HTR-8/SVneo (cell line): Measurements from ENCODE around the gene KCMF1.

ENCODE experiments used
- DNase-seq: peaks from one replicate; pipeline ENCODE4 v3.0.0; 2011; ENCODE audit warnings: low spot score, mixed read lengths; ENCODE audit not compliant: insufficient read length
- FAIRE-seq: peaks from 2 replicates; lab custom pipeline; 2011; peaks lifted over from hg19 to GRCh38; lab: Jason Lieb, UNC

Gene KCMF1

GRCh38 chr2:85016446-85016845, 45.5 kb downstream of the KCMF1 start:
- no peak for FAIRE-seq

GRCh38 chr2:85017411-85018048, 46.6 kb downstream of the KCMF1 start:
- FAIRE-seq: no peak
- DNase-seq: no peak

More at GRCh38 chr2:85016446-85016845, 45.5 kb downstream of the KCMF1 start:
- no peak for DNase-seq

GRCh38 chr2:85018049-85018447, 47.1 kb downstream of the KCMF1 start:
- DNase-seq (no peak), FAIRE-seq (no peak)

GRCh38 chr2:85019121-85019520, 48.2 kb downstream of the KCMF1 start:
- FAIRE-seq (no peak), DNase-seq (no peak)

GRCh38 chr2:85022232-85022631, 51.3 kb downstream of the KCMF1 start:
- no peak for DNase-seq
- no peak for FAIRE-seq

- FAIRE-seq (no peak), DNase-seq (no peak)
Observed at GRCh38 chr2:85024372-85025047, 53.5 kb downstream of the KCMF1 start.

- FAIRE-seq (no peak), DNase-seq (no peak)
Observed at GRCh38 chr2:85032621-85033020, 61.7 kb downstream of the KCMF1 start.

- DNase-seq (no peak), FAIRE-seq (no peak)
Observed at GRCh38 chr2:85033388-85033787, 62.4 kb downstream of the KCMF1 start.

GRCh38 chr2:85034158-85034557, 63.2 kb downstream of the KCMF1 start:
- FAIRE-seq (no peak), DNase-seq (no peak)

GRCh38 chr2:85037622-85038021, 66.7 kb downstream of the KCMF1 start:
- FAIRE-seq (no peak), DNase-seq (no peak)

- DNase-seq (no peak), FAIRE-seq (no peak)
Observed at GRCh38 chr2:85042330-85042729, 71.4 kb downstream of the KCMF1 start.

GRCh38 chr2:85048534-85048933, 77.6 kb downstream of the KCMF1 start:
- no peak for DNase-seq
- peak; percentile 38 for FAIRE-seq

- FAIRE-seq (no peak), DNase-seq (no peak)
Observed at GRCh38 chr2:85049236-85049635, 78.3 kb downstream of the KCMF1 start.

- FAIRE-seq (peak; percentile 33), DNase-seq (peak; percentile 50)
Observed at GRCh38 chr2:85053802-85054201, 82.8 kb downstream of the KCMF1 start.

- DNase-seq (no peak), FAIRE-seq (peak; percentile 31)
Observed at GRCh38 chr2:85057226-85057962, 86.4 kb downstream of the KCMF1 start.

GRCh38 chr2:85061896-85062295, 90.9 kb downstream of the KCMF1 start:
- FAIRE-seq (no peak), DNase-seq (no peak)

GRCh38 chr2:85062565-85062964, 91.6 kb downstream of the KCMF1 start:
- FAIRE-seq (no peak), DNase-seq (no peak)

GRCh38 chr2:85063981-85064599, 93.1 kb downstream of the KCMF1 start:
- DNase-seq: no peak
- FAIRE-seq: no peak

- no peak for DNase-seq
- FAIRE-seq: no peak
Observed at GRCh38 chr2:85064927-85065577, 94.1 kb downstream of the KCMF1 start.

- FAIRE-seq (no peak), DNase-seq (no peak)
Observed at GRCh38 chr2:85066006-85066740, 95.2 kb downstream of the KCMF1 start.
